Bronchial epithelial cell (primary cell): ENCODE data around the gene KLHL26. TPM values are rescaled to one million over a fixed set of nuclear protein-coding genes. Genes with fewer than 3 reads are reported as not detected.
A peak's percentile ranks its signal among the peaks of the same experiment; 100 is the strongest.

Experiments
- DNase-seq: peaks from one replicate; pipeline ENCODE4 v3.0.0-alpha.2; 2010; ENCODE audit warnings: low read depth
- FAIRE-seq: peaks from 2 replicates; lab custom pipeline; 2011; peaks lifted over from hg19 to GRCh38; lab: Jason Lieb, UNC
- H3K27me3 ChIP-seq: 2 replicates; pipeline ENCODE4 v1.5.1; 2011; ENCODE audit warnings: low read length; ENCODE audit not compliant: control insufficient read depth, insufficient read depth
- H3K36me3 ChIP-seq: 2 replicates; pipeline ENCODE4 v1.5.1; 2011; ENCODE audit warnings: low read length; ENCODE audit not compliant: control insufficient read depth, insufficient read depth
- H3K4me3 ChIP-seq: 2 replicates; pipeline ENCODE4 v1.5.1; 2011; ENCODE audit warnings: mild to moderate bottlenecking, low read depth, low read length, control low read depth
- CTCF ChIP-seq: IDR thresholded peaks from 2 replicates; pipeline ENCODE4 v1.5.1; 2011; ENCODE audit warnings: mild to moderate bottlenecking, moderate library complexity, low read length, control low read depth, inconsistent platforms; ENCODE audit not compliant: insufficient read depth, severe bottlenecking
- total RNA-seq: library from RNA; depleted of rRNA; stranded (reverse); fragments of >200 nt; gene quantifications from 2 replicates; pipeline ENCODE4 v1.2.1, GENCODE V29; 2014

The KLHL26 gene
- total RNA-seq, 1 donor from 2014 or later, result 3.2 TPM

- Histone ChIP-seq H3K27me3 (no peaks in the 10 kb centered on the region), H3K4me3 (no peak overlapping the region), H3K36me3 (peaks cover 3% of the 10 kb centered on the region)
- FAIRE-seq, result no peak
- no peak for DNase-seq
- no peak for TF ChIP-seq CTCF
Observed at GRCh38 chr19:18670312-18670711, 33.5 kb downstream of the KLHL26 start.

- FAIRE-seq, result no peak
- Histone ChIP-seq H3K36me3 (peaks cover 2% of the 10 kb centered on the region), H3K4me3 (no peak overlapping the region), H3K27me3 (no peaks in the 10 kb centered on the region)
- DNase-seq, result no peak
- TF ChIP-seq CTCF, result no peak
Observed at GRCh38 chr19:18671303-18672043, 34.6 kb downstream of the KLHL26 start.

GRCh38 chr19:18672044-18672451 lies 35.2 kb downstream of the KLHL26 start:
- FAIRE-seq (no peak), DNase-seq (no peak)
- H3K27me3 ChIP-seq, result no peaks in the 10 kb centered on the region
- H3K4me3 ChIP-seq, result no peak overlapping the region
- peaks cover 2% of the 10 kb centered on the region for H3K36me3 ChIP-seq
- TF ChIP-seq CTCF, result no peak

- no peak for FAIRE-seq
- TF ChIP-seq CTCF, result no peak
- peak; percentile 27 for DNase-seq
- H3K4me3 ChIP-seq, result no peak overlapping the region
- peaks cover 2% of the 10 kb centered on the region for H3K36me3 ChIP-seq
- no peaks in the 10 kb centered on the region for H3K27me3 ChIP-seq
Observed at GRCh38 chr19:18672606-18673337, 35.9 kb downstream of the KLHL26 start.

GRCh38 chr19:18674616-18675015 lies 37.8 kb downstream of the KLHL26 start:
- H3K4me3 ChIP-seq, result no peak overlapping the region
- H3K36me3 ChIP-seq, result no peaks in the 10 kb centered on the region
- TF ChIP-seq CTCF, result no peak
- FAIRE-seq, result no peak
- H3K27me3 ChIP-seq, result no peaks in the 10 kb centered on the region
- no peak for DNase-seq

GRCh38 chr19:18675779-18676178 lies 39.0 kb downstream of the KLHL26 start:
- H3K27me3 ChIP-seq, result no peaks in the 10 kb centered on the region
- no peak overlapping the region for H3K4me3 ChIP-seq
- TF ChIP-seq CTCF, result peak; percentile 57
- FAIRE-seq (no peak), DNase-seq (no peak)
- no peaks in the 10 kb centered on the region for H3K36me3 ChIP-seq
